GM19452 (cell line): ENCODE data around the gene STIM1.
"Not testable (repeated sequence)": the region's sequence is repeated elsewhere in the genome, so short reads cannot be mapped to it uniquely, and the experiment has no call there.

Experiments used
- ATAC-seq: cut with Tn5 transposase; IDR thresholded peaks from one replicate; pipeline ENCODE4 v1.9.1; 2021; ENCODE audit not compliant: unreplicated experiment

The STIM1 gene

DNA sequence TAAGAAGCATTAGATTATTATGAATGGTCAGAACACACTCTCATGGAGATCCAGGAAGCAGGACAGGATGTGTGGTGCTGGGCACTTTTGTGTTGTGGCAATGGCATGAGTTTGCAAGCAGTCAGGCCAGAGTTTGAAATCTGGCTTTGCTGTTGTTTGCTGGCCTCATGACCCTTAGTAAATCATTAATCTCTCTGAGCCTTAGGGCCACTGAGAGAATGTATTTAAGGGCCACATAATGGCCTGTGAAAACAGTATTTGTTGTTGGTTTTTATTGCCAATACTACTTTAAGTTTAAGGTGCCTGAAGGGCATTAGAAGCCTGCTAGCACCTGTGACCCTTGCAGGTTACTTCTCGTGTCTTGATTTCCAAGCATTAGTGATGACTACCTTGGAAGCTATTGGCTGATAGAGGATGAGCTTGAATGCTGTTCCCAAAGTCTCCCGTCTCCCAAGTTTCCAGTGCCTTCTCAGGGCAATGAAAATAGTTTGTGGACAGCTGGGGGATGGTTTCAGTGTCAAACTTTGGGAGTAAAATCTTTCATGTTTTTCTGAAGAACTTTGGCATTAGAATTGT is 24.6 kb downstream of the STIM1 start:
- ATAC-seq = peak; percentile 37

DNA sequence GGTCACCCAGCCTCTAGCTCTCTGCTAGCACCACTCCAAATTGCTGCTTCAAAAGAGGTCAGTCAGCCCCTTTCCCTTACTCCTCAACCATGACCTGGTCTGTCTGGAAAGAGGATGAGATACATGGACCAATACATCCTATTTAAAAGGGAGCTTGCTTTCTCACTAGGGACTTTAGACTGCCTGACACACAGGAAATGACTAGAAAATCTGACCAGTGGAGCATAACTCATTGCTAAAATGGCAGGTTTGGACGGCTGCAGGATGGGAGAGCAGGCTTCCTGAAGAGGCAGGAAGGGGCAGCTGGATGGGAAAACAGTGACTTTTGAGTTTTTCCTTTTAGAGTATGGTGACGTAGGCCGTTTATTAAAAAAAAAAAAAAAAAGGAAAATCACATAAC is 25.3 kb downstream of the STIM1 start:
- ATAC-seq = peak; percentile 34

DNA sequence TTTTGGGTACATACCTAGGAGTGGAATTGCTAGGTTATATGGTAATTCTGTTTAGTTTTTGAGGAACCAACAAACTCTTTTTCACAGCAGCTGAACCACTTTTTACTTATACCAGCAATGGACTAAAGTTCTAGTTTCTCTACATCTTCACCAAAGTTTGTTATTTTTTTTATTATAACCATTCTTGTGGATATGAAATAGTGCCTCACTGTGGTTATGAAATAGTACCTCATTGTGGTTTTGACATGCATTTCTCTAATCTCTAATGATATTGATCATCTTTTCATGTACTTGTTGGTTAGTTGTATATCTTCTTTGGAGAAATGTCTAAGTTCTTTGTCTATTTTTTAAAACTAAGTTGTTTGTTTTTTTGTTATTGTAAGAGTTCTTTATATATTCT is 27.2 kb downstream of the STIM1 start:
- ATAC-seq = no peak

DNA sequence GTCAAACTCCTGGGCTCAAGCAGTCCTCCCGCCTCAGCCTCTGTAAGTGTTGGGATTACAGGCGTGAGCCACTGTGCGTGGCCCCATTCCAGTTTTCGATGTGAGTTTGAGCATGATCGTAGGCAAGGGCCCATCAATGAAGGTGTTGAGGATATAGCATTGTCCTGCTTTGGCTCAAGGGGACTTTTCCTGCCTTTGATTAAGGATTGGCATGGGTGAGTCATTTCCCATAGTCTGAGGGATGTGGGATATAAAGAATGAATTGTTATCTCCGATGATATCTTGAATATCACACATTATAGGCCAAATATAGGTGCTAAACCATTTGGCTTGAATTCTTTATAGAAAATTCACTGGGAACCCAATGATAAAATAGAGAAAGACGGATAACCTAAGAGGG is 30.4 kb downstream of the STIM1 start:
- no peak for ATAC-seq

DNA sequence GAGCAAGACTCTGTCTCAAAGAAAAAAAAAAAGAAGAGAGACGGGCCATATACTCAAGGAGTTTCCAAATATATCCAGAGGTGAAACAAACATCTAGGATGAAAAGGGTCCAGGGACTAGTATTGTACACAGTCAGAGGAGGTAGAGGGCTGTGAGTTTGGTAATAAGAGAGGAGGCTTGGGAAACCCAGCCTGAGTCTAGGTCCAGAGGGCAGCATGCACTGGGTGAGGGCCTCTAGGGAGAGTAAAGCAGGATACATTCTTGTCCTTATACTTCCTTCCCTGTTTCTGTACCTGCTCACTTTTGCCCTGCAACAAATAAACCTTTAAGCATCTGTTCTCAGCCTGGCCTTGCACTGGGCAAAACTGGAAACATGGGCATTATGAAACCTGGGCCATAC is 31.5 kb downstream of the STIM1 start:
- ATAC-seq = no peak

DNA sequence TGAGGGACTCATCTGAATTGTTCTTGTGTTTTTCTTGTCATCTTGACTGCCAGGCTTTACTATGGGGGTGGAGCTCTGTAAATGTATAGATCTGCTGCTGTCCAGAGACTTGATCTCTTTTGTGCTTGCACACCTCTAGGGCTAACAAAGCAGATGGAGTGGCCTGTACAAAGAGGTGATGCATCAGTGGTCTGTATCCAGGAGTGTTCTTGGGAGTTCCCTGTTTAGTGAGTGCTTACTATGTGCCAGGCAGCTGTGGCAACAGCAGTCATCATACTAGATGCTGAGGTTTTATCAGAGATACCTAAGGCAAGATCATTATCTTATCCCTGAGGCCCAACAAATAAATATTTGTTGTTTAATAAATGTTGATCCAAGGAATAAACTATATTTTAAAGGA is 33.4 kb downstream of the STIM1 start:
- no peak for ATAC-seq

DNA sequence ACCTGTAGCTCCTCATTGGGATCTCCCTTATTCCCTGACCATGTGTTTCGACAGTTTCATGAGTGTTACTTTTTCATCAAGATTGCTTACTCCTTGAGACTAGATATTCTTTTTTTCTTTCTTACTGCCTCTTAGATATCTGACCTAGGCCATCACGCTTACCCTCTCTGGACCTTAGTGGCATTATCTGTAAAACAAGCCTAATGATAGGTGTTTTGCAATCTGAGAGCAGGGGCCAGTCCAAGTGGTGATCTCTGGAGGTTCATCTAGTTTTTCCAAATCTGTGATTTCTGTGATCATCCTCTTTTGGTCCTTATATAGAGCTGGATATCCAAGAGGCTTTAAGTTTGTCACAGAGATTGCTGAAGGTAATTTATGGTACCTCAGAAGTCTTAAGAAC is 34.5 kb downstream of the STIM1 start:
- no peak for ATAC-seq

DNA sequence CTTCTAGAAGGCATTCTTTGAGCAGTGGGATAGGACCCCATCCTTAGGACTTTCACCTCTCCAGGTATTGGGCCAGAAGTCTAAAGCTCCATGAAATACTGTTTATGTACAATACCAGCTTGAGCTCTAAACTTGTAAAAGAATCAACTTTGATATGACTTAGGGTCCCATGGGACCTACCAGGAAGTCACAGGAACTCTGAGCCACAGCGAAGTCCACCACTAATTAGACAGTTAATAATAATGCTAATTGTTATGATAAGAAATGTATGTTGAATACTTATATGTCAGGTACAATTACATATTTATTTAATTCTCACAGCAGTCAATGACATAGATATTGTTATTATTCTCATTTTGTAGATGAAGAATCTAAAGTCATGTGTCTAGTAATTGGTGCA is 35.3 kb downstream of the STIM1 start:
- ATAC-seq = no peak

DNA sequence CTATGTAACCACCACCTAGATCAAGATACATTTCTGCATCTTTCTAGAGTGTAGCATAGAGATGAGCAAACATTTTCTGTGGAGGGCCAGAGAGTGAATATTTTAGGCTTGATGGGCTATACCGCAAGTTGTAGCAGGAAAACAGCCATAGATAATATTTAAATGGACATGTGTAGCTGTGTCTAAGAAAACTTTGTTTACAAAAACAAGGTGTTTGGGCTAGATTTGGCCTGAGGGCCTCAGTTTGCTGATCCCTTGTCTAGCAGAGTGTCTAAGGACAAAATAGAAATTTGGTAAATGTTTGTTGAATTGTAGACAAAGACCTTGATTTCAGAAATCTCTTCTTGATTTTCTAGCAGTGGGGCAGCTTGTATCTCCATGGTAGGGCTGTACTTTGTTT is 36.3 kb downstream of the STIM1 start:
- no peak for ATAC-seq

DNA sequence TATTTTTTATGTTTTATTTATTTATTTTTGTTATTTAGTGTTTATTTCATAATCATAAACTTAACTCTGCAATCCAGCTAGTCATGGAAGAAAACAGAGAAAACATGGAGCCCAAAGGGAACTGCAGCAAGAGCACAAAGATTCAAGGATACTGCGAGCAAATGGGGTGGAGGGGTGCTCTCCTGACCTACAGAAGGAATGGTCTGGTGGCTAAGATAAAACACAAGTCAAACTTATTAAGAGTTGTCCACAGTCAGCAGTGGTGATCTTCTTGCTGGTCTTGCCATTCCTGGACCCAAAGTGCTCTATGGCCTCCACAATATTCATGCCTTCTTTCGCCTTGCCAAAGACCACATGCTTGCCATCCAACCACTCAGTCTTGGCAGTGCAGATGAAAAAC is 36.7 kb downstream of the STIM1 start:
- no peak for ATAC-seq

DNA sequence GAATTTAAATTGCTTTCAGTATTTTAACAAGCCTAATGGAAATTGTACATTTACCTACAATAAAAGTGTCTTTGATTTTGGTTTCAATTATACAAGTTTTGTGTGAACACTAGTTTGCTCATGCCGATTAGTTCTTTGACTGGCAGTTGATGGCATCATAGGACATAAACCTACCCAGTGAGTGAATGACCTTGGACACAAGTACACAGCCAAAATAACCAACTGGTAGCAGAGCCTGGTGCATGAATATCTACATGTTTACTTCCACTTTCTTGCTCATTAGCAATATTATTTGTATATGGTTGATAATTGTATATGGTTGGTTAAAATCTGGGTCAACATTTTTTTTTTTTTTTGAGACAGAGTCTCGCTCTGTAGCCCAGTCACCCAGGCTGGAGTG is 37.8 kb downstream of the STIM1 start:
- no peak for ATAC-seq

DNA sequence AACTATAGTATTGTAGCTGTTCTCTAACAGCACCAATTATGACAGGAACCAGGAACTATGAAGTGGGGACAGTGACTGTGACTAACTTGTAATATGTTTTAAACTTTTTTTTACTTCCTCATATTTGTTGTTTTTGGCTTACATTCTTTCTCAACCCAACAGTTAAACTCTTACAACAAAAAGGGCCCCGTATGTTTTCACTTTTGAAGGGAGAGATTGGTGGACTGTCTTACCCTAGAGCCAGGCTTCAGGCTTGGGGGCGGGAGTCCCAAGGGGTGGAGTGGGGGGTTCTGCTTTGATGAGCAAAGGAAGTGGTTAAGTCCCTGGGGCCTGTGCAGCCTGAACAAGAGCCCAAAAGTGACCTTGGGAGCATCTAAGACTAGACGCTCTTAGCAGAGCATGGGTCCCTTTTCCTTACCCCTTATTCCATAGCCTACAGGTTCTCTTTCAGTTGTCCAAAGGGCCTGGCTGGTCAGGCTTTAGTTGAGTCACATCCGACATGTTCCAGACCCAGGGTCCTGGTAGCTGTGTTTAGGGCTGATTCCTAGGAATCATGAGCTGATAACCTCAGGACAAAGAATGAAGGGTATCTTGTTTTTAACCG is 38.8 kb downstream of the STIM1 start:
- ATAC-seq = peak; percentile 96

DNA sequence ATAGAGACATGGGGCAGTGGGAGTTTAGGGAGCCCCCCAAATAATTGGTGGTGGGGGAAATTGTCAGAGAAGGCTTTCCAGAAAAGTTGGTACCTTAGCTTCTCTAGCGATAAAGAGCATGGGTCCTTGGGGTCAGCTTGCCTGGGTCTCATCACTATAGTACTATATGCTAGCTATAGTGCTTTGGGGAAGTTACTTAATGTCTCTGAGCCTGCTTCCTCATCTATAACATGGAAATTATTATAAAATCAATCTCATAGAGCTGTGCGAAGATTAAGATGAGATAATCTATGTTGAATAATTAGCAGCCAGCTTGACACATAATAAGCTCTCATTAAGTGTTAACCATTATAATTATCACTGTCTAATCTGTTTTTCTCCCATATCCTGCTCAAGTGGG is 41.2 kb downstream of the STIM1 start:
- ATAC-seq = no peak

DNA sequence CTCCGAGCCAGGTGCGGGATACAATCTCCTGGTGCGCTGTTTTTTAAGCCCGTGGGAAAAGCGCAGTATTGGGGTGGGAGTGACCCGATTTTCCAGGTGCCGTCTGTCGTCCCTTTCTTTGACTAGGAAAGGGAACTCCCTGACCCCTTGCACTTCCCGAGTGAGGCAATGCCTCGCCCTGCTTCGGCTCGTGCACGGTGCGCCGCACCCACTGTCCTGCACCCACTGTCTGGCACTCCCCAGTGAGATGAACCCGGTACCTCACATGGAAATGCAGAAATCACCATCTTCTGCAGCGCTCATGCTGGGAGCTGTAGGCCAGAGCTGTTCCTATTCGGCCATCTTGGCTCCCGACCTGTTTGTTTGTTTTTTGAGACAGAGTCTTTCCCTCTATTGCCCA is 44.8 kb downstream of the STIM1 start:
- ATAC-seq = not testable (repeated sequence)

DNA sequence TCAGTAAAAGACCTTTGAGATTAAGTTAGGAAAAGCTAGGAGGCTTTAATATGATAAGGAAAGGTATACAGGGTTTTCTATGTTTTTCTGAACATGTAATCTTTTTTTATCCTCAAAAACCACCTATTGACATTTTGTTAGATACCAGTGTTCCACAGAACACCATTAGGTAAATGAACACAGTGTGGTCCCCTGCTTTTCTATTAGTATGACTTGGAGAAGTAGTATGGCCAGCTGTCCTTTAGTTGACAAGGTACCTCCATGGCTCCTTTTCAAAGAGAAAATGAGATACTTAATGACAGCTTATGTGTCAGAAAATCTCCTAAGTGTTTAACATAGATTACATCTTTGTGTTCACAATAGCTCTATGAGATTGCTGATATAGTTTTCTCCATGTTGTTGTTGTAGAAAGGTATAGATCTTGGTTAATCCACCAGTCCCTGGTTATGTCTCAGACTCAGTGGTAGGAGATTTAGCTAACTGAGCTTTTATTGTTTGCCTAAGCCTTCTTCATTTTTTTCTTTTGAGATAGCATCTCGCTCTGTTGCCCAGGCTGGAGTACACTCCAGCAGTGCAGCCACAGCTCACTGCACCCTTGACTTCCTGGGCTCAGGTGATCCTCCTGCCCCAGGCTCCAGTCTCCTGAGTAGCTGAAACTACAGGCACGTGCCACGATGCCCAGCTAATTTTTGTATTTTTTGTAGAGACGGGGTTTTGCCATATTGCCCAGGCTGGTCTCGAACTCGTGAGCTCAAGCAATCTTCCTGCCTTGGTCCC is 46.0 kb downstream of the STIM1 start:
- ATAC-seq = no peak

DNA sequence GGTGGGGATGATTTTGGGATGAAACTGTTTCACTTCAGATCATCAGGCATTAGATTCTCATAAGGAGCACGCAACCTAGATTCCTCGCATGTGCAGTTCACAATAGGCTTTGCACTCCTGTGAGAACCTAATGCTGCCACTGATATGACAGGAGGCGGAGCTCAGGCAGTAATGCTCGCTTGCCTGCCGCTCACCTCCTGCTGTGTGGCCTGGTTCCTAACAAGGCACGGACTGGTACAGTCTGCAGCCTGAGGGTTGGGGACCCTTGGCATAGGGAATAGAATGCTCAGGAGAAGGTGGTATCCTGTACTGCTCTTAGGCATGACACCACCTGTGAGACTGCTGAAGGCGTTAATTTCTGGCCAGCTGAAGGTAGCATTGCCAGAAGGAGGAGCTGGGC is 47.0 kb downstream of the STIM1 start:
- ATAC-seq = no peak

DNA sequence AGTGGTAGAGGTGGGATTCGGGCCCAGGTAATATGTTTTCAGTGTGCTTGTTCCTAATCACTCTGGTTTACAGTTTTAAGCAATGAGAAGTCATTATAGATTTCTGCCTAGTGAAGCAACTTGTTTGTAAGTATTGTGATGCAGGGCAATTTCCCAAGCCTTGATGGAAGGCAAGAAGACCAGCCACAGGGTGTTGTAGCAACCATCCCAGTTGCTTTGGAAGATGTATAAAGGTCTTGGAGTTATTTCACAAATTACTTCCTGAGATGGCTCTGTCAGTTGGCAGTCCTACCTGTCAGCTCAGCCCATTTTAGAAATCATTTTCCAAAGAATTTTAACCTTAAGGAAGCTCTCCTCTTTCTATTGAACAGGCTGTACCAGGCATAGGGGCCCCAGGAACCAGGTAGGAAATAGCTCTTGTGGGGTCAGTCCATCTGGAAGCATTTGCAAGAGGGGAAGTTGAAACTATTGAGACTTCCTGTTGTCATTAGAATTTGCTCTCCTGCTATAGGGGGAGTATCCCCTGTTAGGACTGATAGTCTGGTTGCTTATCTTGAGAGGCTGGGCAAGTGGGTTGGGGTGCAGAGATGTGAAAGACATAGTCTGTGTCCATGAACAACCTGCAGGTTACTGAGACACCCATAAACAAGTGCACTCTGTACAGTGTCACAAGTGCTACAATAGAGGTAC is 47.9 kb downstream of the STIM1 start:
- peak; percentile 46 for ATAC-seq

DNA sequence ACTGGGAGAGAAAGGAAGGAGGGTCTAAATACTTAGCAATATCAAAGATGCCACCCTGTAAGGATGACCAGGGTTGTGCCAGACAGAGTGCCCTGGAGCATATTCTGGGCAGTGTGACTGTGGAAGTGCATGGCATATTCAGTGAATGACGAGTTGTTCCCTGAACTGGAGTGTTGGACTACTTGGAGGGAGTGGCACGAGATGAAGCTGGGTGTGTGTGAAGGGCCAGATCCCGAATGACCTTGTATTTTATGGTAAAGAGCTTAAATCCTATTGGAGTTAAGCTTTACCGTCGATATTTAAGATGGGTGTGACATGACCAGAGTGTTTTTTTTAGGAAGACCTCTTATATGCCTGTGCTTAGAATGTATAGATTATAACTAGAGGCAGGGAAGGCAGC is 48.8 kb downstream of the STIM1 start:
- no peak for ATAC-seq

DNA sequence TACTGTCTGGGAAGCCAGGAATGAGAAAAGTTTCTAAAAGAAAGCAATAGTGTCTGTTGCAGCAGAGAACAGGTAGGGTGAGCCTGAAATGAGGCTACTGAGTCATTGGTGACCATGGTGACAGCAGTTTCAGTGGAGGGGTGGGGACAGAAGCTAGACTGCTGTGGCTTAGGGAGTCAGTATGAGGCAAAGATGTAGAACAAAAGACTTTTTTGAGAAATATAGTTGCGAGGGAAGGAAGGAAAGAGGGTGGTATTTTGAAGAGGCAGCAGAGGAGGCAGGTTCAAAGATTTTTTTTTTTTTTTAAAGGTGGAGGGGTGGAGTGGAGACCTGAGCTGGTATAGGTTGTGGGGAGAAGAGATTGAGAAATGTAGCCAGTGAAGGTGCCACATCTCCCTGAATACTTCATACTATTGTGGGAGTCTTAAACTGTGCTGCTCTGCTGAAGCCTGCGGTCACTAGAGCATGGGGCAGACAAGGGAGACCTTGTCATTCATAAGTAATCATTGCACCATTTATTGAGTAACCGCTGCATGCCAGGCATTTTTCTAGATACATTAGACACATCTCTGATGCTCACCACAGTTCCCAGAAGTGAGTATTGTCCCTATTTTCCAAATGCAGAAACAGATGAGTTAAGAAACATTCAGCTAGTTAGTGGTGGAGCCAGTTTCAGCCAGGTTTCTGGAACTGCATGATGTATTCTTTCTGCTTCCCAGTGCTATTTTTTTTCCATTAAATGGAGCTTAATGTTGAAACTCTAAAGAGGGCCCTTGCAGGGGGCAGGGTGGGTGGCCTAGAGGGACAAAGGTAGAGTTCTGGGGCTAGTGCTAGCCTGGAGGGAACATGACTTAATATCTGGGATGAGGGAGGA is 49.9 kb downstream of the STIM1 start:
- ATAC-seq = peak; percentile 80

DNA sequence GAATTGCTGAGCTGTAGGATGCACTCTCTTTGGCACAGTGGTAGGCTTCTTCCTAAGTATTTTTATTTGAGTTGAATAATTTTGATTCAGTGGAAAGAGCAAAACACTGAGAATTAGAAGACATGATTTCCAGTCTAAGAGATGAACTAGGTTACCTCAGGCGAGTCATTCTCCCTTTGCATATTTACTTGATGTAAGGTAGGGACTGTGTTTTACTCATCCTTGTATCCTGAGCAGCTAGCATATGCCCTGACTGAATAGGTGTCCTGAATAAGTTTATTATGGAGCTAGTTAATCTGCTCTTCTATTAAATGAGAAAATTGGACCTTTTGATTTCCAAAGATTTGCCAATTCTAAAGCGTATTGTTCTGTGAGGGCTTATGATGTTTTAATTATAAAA is 50.7 kb downstream of the STIM1 start:
- ATAC-seq = no peak

DNA sequence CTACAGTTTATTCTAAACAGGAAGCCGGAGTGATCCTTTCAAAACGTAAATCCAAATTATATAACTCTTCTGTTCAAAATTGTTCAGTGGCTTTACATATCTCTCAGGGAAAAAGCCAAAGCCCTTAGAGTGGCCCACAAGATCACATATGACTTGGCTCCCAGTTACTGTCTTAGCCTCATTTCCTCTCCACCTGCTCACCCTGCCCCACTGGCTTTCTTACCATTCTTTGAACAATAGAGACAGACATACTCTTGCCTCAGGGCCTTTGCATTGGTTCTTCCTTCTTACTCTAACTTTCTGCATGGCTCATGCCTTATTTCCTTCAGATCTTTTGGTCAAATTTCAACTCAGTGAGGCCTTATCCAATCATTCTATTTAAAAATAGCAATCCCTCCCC is 52.1 kb downstream of the STIM1 start:
- ATAC-seq = no peak
